Measurements from ENCODE around the gene CCDC57. TPM values are rescaled to one million over a fixed set of nuclear protein-coding genes. Genes with fewer than 3 reads are reported as not detected.

The CCDC57 gene
- polyA plus RNA-seq, 3 donors = 17.1 to 43.8 (median 20.1) TPM

DNA sequence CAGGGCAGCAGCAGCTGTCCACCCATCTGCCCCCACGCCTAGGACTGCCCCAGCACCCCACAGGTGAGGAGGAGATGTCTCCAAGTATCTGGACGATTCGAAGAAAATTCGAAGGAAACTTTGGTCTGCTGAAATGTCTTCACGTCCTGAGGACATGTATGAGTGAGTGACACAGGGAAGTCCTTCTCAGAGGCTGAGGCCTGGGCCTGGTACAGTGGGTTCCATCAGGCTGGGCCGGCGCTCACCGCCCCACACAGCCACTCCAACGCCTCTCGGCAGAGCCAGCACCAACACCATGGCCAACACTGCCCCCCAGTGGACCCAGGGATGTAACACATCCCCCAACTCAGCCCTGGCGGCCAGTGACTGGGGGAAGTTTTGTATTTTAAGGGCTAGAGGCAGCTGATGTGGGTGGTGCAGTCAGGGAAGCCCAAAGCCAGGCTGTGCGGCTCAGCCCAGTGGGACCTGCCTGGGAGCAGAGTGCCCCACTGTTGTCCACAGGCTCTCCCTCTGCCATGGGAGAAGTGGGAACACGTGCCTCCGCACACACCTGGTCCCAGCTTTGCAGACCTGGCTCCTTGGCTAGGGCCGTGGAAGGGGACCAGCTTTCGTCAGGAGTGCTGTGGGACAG lies 58.8 kb downstream of the CCDC57 start:
- TF ChIP-seq, protein P1, sequence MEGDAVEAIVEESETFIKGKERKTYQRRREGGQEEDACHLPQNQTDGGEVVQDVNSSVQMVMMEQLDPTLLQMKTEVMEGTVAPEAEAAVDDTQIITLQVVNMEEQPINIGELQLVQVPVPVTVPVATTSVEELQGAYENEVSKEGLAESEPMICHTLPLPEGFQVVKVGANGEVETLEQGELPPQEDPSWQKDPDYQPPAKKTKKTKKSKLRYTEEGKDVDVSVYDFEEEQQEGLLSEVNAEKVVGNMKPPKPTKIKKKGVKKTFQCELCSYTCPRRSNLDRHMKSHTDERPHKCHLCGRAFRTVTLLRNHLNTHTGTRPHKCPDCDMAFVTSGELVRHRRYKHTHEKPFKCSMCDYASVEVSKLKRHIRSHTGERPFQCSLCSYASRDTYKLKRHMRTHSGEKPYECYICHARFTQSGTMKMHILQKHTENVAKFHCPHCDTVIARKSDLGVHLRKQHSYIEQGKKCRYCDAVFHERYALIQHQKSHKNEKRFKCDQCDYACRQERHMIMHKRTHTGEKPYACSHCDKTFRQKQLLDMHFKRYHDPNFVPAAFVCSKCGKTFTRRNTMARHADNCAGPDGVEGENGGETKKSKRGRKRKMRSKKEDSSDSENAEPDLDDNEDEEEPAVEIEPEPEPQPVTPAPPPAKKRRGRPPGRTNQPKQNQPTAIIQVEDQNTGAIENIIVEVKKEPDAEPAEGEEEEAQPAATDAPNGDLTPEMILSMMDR (IDR thresholded peaks at IDR 0.05) = peak; percentile 95
- Mint-ChIP-seq H3K4me1 (no peaks in the 10 kb centered on the region), H3K9me3 (peaks cover 0 to 7% (median 0%) of the 10 kb centered on the region in 7 donors), H3K36me3 (peaks cover 4 to 9% of the 10 kb centered on the region in 2 donors), H3K27me3 (ENCODE audit: low read depth in 3 of 3) (no peaks in the 10 kb centered on the region), H3K27ac (no peak overlapping the region), H3K4me3 (no peak overlapping the region)
- no peaks in the 10 kb centered on the region for H3K36me3 ChIP-seq (replicated peaks in 1 of 2; ENCODE audit: control insufficient read depth in 1 of 2, insufficient read depth in 2 of 2, low read length in 2 of 2)
- H3K79me2 ChIP-seq (ENCODE audit: insufficient read depth, low read length) = no peaks in the 10 kb centered on the region
- intact Hi-C loops (cut with micrococcal nuclease) = loop anchor here (2.0 to 5.0 kb wide), 2 partner anchors 123 to 192 kb away; partner anchors contain the start of genes RAC3 (in 2 of the 2) and NOTUM (in 1 of the 2)
- H3K9ac ChIP-seq (ENCODE audit: insufficient read depth, low read length, poor library complexity, severe bottlenecking) = no peak overlapping the region
- no peak overlapping the region for H2AFZ ChIP-seq (ENCODE audit: insufficient read depth, low read depth, low read length, poor library complexity, severe bottlenecking)
- no peaks in the 10 kb centered on the region for H3K4me1 ChIP-seq (ENCODE audit: control insufficient read depth in 1 of 2, insufficient read depth in 2 of 2, low read length in 2 of 2)
- H3K4me2 ChIP-seq (replicated peaks; ENCODE audit: extremely low read depth, low read length, poor library complexity, severe bottlenecking) = no peak overlapping the region
- no peaks in the 10 kb centered on the region for H3K27me3 ChIP-seq (ENCODE audit: control insufficient read depth in 2 of 2, insufficient read depth in 2 of 2, low read length in 2 of 2)
- H4K20me1 ChIP-seq (ENCODE audit: insufficient read depth, low read length) = no peaks in the 10 kb centered on the region
- peak; percentile 62 to 73 (median 69) for DNase-seq
- H3K9me3 ChIP-seq (replicated peaks in 1 of 2; ENCODE audit: control insufficient read depth in 1 of 2, insufficient read depth in 1 of 2, low read length in 2 of 2) = no peaks in the 10 kb centered on the region
- H3K27ac ChIP-seq (ENCODE audit: low read depth in 1 of 2, low read length in 2 of 2) = no peak overlapping the region
- no peak overlapping the region for H3K4me3 ChIP-seq (replicated peaks in 1 of 3; ENCODE audit: low read depth in 2 of 3, low read length in 3 of 3)
- WGBS (ENCODE audit: insufficient coverage) = 76% methylated on average over 7 of the region's 16 CpGs

DNA sequence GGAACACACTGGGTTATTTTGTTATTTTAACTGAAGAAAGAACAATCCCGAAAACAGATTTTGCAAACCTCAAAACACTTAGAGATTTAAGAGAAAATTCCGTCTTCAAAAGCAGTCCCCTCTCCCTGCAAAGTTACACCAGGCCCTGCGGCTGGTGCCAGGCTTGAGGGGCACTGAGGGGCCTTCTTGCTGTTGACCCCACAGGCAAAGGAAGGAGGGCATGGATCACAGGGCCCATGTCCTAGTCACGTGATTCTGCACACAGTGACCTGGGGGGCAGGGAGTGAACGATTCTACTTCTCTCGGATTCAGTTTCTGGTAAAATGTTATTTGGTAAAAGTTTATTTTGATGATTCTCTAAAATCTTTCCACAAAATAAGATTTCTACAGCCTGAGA lies 59.3 kb downstream of the CCDC57 start:
- H3K36me3 ChIP-seq (replicated peaks in 1 of 2; ENCODE audit: control insufficient read depth in 1 of 2, insufficient read depth in 2 of 2, low read length in 2 of 2) = no peaks in the 10 kb centered on the region
- H4K20me1 ChIP-seq (ENCODE audit: insufficient read depth, low read length) = no peaks in the 10 kb centered on the region
- no peak overlapping the region for H3K27ac Mint-ChIP-seq
- H3K9me3 ChIP-seq (replicated peaks in 1 of 2; ENCODE audit: control insufficient read depth in 1 of 2, insufficient read depth in 1 of 2, low read length in 2 of 2) = no peaks in the 10 kb centered on the region
- H3K79me2 ChIP-seq (ENCODE audit: insufficient read depth, low read length) = no peaks in the 10 kb centered on the region
- H3K4me1 ChIP-seq (ENCODE audit: control insufficient read depth in 1 of 2, insufficient read depth in 2 of 2, low read length in 2 of 2) = no peaks in the 10 kb centered on the region
- H2AFZ ChIP-seq (ENCODE audit: insufficient read depth, low read depth, low read length, poor library complexity, severe bottlenecking) = no peak overlapping the region
- H3K9me3 Mint-ChIP-seq = peaks cover 0 to 7% (median 0%) of the 10 kb centered on the region in 7 donors
- H3K4me2 ChIP-seq (replicated peaks; ENCODE audit: extremely low read depth, low read length, poor library complexity, severe bottlenecking) = no peak overlapping the region
- TF ChIP-seq, protein P1 (IDR thresholded peaks at IDR 0.05) = no peak
- no peaks in the 10 kb centered on the region for H3K4me1 Mint-ChIP-seq
- 100% methylated on average over 1 of the region's 6 CpGs for WGBS (ENCODE audit: insufficient coverage)
- H3K4me3 Mint-ChIP-seq = no peak overlapping the region
- no peak overlapping the region for H3K4me3 ChIP-seq (replicated peaks in 1 of 3; ENCODE audit: low read depth in 2 of 3, low read length in 3 of 3)
- no peak overlapping the region for H3K9ac ChIP-seq (ENCODE audit: insufficient read depth, low read length, poor library complexity, severe bottlenecking)
- intact Hi-C loops (cut with micrococcal nuclease) = loop anchor here in 1 of 2 donors (2.0 to 5.0 kb wide), 2 partner anchors 122 to 191 kb away; partner anchors contain the start of genes NOTUM and RAC3
- H3K27me3 Mint-ChIP-seq (ENCODE audit: low read depth in 3 of 3) = no peaks in the 10 kb centered on the region
- no peaks in the 10 kb centered on the region for H3K27me3 ChIP-seq (ENCODE audit: control insufficient read depth in 2 of 2, insufficient read depth in 2 of 2, low read length in 2 of 2)
- peaks cover 4 to 9% of the 10 kb centered on the region in 2 donors for H3K36me3 Mint-ChIP-seq
- no peak overlapping the region for H3K27ac ChIP-seq (ENCODE audit: low read depth in 1 of 2, low read length in 2 of 2)
- DNase-seq = no peak

Measured in CD14-positive monocyte (primary cell).